PFSK-1 (cell line): ENCODE data around the gene SLC44A1.

ENCODE experiments used
- FOXP2 ChIP-seq: optimal IDR thresholded peaks from 2 replicates; pipeline ENCODE3; 2011; ENCODE audit warnings: borderline replicate concordance, control low read depth, inconsistent platforms; ENCODE audit not compliant: insufficient read depth; ENCODE audit errors: extremely low read length, extremely low read depth
- POLR2AphosphoS5 ChIP-seq: IDR thresholded peaks from 2 replicates; pipeline ENCODE4 v1.6.1; 2012; ENCODE audit warnings: low read depth, mild to moderate bottlenecking, control low read depth, low read length, moderate library complexity
- REST ChIP-seq, 2 experiments: IDR thresholded peaks; 2 replicates each; pipeline versions ENCODE4 v1.6.1 to v1.8.0; 2011 to 2012; ENCODE audit warnings: low read depth in 2 of 2, low read length in 2 of 2, control low read depth in 1 of 2, inconsistent platforms in 1 of 2, mild to moderate bottlenecking in 1 of 2, moderate library complexity in 1 of 2; ENCODE audit not compliant: insufficient read depth in 1 of 2
- SIN3A ChIP-seq: IDR thresholded peaks from 2 replicates; pipeline ENCODE4 v1.6.1; 2012; ENCODE audit warnings: mild to moderate bottlenecking, low read length, moderate library complexity, borderline replicate concordance; ENCODE audit not compliant: insufficient read depth
- TAF1 ChIP-seq: IDR thresholded peaks from 2 replicates; pipeline ENCODE4 v1.6.1; 2012; ENCODE audit warnings: low read length, control low read depth, borderline replicate concordance; ENCODE audit not compliant: insufficient read depth

Gene SLC44A1

GRCh38 chr9:105331160-105331559 lies 86.7 kb downstream of the SLC44A1 start:
- TF ChIP-seq FOXP2, result no peak
- no peak for TF ChIP-seq REST (IDR thresholded peaks at IDR 0.05; ENCODE audit: insufficient read depth in 1 of 2, low read depth in 2 of 2, low read length in 2 of 2)
- no peak for TF ChIP-seq SIN3A
- no peak for TF ChIP-seq POLR2AphosphoS5
- TF ChIP-seq TAF1, result no peak

- TF ChIP-seq REST (IDR thresholded peaks at IDR 0.05; ENCODE audit: insufficient read depth in 1 of 2, low read depth in 2 of 2, low read length in 2 of 2), result no peak
- no peak for TF ChIP-seq TAF1
- no peak for TF ChIP-seq SIN3A
- no peak for TF ChIP-seq POLR2AphosphoS5
- TF ChIP-seq FOXP2, result no peak
Observed at GRCh38 chr9:105331755-105332154, 87.3 kb downstream of the SLC44A1 start.

- TF ChIP-seq REST (IDR thresholded peaks at IDR 0.05; ENCODE audit: insufficient read depth in 1 of 2, low read depth in 2 of 2, low read length in 2 of 2), result no peak
Observed at GRCh38 chr9:105332471-105332870, 88.0 kb downstream of the SLC44A1 start.

GRCh38 chr9:105333076-105333475 lies 88.6 kb downstream of the SLC44A1 start:
- TF ChIP-seq TAF1, result no peak
- TF ChIP-seq SIN3A, result no peak
- TF ChIP-seq REST (IDR thresholded peaks at IDR 0.05; ENCODE audit: insufficient read depth in 1 of 2, low read depth in 2 of 2, low read length in 2 of 2), result no peak
- TF ChIP-seq FOXP2, result no peak
- TF ChIP-seq POLR2AphosphoS5, result no peak

- no peak for TF ChIP-seq POLR2AphosphoS5
- TF ChIP-seq TAF1, result no peak
- no peak for TF ChIP-seq FOXP2
- TF ChIP-seq REST (IDR thresholded peaks at IDR 0.05; ENCODE audit: insufficient read depth in 1 of 2, low read depth in 2 of 2, low read length in 2 of 2), result no peak
- TF ChIP-seq SIN3A, result no peak
Observed at GRCh38 chr9:105333811-105334210, 89.4 kb downstream of the SLC44A1 start.
